HG02973 (cell line): ENCODE data around the gene MUC6.

Experiments
- ATAC-seq: cut with Tn5 transposase; IDR thresholded peaks from one replicate; pipeline ENCODE4 v1.9.1; 2021; ENCODE audit warnings: moderate library complexity; ENCODE audit not compliant: unreplicated experiment

Gene MUC6, protein sequence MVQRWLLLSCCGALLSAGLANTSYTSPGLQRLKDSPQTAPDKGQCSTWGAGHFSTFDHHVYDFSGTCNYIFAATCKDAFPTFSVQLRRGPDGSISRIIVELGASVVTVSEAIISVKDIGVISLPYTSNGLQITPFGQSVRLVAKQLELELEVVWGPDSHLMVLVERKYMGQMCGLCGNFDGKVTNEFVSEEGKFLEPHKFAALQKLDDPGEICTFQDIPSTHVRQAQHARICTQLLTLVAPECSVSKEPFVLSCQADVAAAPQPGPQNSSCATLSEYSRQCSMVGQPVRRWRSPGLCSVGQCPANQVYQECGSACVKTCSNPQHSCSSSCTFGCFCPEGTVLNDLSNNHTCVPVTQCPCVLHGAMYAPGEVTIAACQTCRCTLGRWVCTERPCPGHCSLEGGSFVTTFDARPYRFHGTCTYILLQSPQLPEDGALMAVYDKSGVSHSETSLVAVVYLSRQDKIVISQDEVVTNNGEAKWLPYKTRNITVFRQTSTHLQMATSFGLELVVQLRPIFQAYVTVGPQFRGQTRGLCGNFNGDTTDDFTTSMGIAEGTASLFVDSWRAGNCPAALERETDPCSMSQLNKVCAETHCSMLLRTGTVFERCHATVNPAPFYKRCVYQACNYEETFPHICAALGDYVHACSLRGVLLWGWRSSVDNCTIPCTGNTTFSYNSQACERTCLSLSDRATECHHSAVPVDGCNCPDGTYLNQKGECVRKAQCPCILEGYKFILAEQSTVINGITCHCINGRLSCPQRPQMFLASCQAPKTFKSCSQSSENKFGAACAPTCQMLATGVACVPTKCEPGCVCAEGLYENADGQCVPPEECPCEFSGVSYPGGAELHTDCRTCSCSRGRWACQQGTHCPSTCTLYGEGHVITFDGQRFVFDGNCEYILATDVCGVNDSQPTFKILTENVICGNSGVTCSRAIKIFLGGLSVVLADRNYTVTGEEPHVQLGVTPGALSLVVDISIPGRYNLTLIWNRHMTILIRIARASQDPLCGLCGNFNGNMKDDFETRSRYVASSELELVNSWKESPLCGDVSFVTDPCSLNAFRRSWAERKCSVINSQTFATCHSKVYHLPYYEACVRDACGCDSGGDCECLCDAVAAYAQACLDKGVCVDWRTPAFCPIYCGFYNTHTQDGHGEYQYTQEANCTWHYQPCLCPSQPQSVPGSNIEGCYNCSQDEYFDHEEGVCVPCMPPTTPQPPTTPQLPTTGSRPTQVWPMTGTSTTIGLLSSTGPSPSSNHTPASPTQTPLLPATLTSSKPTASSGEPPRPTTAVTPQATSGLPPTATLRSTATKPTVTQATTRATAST (N-terminal part only)

DNA sequence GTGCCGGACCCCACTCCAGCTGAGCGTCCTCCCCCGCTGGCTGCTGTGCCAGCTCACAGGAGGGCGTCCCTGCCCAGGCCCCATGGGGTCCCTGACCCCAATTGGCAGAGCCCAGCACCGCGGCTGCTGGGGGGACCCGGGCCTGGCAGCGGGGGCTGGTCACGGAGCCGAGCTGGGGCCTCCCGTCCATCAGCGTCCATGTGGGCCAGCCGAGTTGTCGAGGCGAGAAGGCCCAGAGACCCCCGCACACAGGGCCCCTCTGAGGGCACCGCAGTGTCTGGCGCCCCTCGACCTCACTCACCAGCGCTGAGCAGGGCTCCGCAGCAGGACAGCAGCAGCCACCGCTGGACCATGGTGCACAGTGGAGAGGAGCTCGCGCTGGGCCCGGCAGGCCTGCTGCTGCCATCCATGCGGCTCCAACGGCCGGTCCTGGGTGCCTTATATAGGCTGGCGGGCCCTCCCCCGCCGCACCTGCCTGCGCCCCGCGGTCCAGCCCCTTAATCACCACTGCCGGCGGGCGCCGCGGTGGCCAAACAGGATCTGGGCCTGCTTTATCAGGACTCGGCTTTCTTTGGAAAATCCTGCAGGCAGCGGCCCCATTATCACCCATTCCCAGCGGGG is at the start of gene MUC6:
Gene MUC6, minus strand, starts transcription at position 416 of the 621 bp plus-strand sequence. Its CDS starts 63 bp downstream, at position 353.
- no peak for ATAC-seq

DNA sequence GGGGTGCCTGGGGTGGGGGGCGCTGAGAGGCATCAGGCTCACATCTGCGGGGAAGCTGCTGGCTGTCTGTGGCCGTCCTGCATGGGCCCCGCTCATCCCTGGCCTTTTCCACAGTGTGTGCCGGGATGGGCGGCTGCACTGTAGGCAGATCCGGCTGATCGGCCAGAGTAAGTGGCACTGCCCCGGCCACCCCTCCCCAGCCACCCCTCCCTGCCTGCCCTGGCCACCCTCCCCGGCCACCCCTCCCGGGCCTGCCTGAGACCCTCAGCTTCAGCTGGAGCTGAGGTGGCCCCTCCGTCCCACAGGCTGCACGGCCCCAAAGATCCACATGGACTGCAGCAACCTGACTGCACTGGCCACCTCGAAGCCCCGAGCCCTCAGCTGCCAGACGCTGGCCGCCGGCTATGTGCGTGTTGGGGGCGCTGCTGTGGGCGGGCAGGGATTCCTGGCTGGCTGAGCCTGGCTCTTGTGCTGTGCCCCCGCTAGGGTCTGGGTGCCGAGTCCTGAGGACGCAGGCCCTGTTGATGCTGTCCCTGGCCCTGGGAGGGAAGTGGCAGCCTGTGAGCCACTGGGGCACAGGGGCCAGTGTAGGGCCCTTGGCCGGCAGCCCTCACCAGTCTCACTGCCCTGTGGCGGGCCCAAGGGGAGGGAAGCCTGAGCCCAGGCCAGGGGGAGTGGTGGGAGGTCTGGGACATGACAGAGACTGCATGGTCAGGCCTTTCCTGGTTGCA is 49.1 kb upstream of the MUC6 start:
- ATAC-seq: no peak

DNA sequence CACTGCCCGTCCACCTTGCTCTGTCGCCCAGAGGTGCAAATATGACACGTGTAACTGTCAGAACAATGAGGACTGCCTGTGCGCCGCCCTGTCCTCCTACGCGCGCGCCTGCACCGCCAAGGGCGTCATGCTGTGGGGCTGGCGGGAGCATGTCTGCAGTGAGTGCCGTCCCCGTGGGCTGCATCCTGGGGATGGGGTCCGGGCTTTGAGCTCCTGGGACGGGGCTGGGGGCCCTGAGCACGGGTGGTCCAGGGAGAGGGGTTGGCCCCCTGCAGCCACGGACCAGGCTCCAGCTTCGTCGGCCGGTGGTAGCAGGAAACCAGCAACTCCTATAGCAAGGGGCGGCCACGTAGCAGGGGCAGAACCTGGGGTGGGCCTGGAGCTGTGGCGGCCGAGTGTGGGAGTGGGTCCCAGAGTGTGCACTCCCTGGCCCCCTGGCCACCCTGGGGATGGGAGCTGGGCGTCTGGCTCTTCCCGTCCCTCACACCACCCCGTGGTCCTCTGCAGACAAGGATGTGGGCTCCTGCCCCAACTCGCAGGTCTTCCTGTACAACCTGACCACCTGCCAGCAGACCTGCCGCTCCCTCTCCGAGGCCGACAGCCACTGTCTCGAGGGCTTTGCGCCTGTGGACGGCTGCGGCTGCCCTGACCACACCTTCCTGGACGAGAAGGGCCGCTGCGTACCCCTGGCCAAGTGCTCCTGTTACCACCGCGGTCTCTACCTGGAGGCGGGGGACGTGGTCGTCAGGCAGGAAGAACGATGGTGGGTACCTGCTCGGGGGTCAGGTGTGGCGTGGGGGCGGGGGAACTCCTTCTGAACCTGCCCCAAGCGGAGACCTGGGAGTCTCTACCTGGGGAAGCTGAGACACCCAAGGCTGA is 48.3 kb upstream of the MUC6 start:
- no peak for ATAC-seq

DNA sequence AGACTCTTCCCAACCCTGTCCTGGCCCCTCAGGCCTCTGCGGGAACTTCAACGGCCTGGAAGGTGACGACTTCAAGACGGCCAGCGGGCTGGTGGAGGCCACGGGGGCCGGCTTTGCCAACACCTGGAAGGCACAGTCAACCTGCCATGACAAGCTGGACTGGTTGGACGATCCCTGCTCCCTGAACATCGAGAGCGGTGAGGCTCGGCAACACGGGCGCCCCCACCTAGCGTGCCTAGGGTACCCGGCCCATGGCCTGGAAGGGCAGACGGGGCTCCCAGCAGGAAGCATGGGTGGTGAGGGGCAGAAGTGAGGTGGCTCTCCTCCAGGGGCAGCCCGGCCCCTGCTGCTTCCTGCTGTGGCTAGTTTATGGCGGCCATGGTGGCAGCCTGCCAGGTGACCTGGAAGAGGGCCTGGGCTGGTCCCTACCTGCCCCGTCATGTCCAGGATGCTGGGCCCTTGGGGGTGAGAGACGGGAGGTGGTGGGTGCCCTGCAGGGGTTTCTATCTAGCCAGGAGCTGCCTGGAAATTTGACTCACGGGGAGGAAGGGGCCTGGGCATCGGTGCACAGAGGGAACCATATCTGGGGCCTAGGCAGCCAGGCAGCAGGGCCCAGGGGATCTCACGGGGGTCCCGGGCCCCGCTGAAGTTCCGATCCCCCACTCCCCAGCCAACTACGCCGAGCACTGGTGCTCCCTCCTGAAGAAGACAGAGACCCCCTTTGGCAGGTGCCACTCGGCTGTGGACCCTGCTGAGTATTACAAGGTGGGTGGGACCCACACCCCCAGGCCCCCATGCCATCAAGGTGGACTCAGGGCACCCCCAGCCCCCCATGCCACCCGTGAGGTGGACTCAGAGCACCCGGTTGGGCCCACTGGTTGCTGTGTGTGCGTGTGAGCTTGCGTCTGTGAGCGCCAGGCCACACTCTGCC is 47.4 kb upstream of the MUC6 start:
- ATAC-seq: no peak

DNA sequence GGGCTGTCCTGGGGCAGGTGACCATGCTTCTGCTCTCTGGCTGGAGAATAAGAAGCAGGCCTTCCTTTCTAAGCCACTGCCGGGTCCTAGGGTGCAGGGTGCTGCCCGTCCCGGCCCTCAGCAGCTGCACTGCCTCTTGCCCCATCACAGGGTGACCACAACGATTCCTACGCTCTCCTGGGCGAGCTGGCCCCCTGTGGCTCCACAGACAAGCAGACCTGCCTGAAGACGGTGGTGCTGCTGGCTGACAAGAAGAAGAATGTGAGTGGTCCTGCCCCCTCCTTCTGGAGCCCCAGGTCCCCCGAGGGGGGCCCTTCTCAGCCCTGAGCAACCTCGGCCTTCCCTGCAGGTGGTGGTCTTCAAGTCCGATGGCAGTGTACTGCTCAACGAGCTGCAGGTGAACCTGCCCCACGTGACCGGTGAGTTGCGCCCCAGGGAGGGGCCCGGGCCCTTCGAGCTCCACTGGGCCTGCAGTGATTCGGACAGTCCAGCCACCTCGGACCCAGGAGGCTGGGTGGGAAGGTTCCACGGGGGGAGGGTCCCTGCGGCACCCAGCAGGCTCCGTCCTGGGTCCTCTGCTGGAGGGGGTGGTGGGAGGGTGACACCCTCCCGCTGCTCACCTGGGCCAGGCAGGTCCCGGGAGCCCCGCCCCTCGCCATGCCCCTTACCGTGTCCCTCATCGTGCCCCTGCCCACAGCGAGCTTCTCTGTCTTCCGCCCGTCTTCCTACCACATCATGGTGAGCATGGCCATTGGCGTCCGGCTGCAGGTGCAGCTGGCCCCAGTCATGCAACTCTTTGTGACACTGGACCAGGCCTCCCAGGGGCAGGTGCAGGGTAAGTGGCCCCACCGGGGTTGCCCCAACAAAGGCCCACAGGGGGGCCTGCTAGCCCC is 46.5 kb upstream of the MUC6 start:
- ATAC-seq: no peak

DNA sequence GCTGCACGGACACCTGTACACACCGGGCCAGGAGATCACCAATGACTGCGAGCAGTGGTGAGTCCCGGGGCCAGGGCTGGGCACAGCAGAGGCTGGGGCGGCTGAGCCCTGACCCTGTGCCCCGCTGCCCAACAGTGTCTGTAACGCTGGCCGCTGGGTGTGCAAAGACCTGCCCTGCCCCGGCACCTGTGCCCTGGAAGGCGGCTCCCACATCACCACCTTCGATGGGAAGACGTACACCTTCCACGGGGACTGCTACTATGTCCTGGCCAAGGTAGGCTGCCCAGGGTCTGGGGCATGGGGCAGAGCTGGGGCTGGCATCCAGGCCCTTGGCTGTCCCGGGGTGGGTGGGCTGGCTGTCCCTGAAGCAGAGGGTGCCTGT is 45.8 kb upstream of the MUC6 start:
- ATAC-seq: no peak

DNA sequence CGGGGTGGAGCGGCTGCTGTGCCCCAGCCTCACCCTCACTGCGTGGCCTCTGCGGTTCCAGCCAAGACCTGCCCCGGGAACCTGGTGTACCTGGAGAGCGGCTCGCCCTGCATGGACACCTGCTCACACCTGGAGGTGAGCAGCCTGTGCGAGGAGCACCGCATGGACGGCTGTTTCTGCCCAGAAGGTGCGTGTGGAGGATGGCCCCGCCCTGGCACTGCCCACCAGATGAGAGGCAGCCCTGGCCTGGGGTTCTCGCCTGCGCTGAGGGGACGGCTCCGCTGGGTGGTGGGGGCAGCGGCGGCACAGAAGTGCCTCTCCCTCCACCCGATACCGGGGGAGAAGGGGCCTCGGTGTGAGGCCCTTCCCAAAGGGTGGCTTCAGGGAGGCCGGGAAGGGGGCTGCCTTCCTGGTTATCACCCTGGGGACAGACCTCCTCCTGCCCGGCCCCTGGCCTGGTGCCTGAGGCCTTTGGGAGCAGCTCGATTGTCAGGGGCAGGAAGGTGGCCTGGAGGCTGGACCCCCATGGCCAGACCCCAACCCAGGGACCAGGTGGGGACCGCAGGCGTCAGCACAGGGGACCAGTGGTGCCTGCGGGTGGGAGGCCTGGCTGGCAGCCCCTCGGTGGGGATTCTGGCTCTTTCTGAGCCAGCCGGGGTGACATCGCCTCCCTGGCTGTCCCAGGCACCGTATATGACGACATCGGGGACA is 45.2 kb upstream of the MUC6 start:
- ATAC-seq: no peak

DNA sequence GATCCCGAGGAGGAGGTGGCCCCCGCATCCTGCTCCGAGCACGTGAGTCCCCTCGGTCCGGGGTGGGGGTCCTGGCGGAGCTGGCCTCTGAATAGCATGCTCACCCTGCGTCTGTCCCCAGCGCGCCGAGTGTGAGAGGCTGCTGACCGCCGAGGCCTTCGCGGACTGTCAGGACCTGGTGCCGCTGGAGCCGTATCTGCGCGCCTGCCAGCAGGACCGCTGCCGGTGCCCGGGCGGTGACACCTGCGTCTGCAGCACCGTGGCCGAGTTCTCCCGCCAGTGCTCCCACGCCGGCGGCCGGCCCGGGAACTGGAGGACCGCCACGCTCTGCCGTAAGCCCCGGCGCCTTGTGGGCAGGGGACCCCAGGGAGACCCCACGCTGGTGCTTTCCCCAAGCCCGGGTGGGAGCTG is 41.7 kb upstream of the MUC6 start:
- ATAC-seq: no peak

DNA sequence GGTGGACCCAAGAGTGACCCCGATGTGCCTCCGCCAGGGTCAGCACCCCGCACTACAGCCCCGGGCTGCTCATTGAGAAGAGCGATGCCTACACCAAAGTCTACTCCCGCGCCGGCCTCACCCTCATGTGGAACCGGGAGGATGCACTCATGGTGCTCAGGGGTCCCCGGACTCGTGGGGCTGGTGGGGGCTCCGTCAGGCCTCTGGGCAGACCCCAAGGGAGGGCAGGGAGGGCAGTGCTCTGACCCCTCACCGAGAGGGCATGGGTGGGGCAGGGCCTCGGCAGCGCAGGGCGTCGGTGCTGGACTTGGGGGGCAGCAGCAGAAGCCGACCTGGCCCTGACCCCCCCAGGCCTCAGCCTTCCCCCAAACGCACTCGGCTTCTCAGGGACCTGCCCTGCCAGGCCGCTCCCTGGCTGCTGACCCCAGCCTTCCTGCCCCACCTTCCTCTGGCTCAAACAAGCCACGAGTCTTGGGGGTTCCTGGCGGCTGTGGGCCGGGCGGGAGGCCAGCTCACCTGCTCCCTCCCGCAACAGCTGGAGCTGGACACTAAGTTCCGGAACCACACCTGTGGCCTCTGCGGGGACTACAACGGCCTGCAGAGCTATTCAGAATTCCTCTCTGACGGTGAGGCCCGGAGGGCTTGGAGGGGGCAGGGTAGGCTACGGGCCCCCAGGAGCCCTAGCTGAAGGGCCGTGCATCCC is 41.0 kb upstream of the MUC6 start:
- ATAC-seq: no peak

DNA sequence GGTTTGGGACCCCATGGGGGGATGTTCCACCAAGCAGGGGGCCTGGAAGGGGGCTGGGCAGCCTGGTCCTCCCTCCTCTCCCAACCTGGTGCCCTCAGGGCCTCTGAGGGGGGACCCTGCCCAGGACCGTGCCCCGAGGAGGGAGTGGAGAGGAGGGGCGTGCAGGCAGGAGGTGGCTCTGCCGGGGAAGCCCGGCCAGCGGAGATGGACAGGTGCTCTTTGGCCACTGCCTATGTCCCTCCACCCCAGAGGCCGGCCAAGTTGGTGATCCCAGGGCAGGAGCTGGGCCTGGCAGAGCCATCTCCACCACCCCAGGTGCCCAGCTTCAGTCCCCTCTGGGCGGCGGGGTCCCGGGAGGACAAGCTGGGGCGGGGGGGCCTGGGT is 40.5 kb upstream of the MUC6 start:
- no peak for ATAC-seq

DNA sequence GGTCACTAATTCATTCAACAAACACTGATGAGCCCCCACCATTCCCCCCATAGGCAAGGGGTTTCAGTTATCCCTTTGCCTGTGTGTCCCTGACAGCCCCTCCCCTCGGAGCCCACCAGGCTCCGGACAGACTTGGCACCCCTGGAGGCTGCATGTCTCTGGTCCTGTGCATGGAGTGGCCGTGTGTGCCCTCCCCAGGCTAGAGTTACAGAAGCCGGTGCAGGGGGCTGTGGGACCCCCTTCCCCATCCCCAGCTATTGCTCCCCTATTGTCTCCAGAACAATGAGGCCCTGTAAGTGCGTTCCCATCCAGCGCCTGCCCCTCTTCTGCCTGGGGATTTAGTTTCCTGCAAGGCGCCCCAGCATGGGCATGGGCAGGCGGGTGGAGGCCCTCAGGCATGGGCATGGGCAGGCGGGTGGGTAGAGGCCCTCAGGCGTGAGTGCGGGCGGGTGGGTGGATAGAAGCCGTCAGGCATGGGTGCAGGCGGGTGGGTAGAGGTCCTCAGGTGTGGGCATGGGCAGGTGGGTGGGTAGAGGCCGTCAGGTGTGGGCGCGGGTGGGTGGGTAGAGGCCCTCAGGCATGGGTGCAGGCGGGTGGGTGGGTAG is 39.6 kb upstream of the MUC6 start:
- ATAC-seq: no peak

DNA sequence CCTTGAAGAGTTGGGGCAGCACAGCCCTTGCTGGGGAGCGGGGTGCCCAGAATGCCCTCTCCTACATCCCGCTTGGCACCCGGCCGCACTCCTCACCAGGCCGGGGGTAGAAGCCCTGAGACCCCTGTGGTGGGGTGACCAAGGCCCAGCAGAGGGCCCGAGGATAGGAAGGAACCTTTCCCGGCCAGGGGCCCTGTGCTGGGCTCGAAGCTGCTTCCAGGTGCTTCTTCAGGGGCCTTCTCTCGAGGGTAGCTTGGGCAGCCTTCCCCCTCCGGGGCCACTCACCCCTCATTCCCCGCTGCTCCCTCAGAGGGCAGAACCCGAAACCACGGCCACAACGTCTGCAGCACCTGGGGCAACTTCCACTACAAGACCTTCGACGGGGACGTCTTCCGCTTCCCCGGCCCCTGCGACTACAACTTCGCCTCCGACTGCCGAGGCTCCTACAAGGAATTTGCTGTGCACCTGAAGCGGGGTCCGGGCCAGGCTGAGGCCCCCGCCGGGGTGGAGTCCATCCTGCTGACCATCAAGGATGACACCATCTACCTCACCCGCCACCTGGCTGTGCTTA is 38.9 kb upstream of the MUC6 start:
- ATAC-seq: no peak

DNA sequence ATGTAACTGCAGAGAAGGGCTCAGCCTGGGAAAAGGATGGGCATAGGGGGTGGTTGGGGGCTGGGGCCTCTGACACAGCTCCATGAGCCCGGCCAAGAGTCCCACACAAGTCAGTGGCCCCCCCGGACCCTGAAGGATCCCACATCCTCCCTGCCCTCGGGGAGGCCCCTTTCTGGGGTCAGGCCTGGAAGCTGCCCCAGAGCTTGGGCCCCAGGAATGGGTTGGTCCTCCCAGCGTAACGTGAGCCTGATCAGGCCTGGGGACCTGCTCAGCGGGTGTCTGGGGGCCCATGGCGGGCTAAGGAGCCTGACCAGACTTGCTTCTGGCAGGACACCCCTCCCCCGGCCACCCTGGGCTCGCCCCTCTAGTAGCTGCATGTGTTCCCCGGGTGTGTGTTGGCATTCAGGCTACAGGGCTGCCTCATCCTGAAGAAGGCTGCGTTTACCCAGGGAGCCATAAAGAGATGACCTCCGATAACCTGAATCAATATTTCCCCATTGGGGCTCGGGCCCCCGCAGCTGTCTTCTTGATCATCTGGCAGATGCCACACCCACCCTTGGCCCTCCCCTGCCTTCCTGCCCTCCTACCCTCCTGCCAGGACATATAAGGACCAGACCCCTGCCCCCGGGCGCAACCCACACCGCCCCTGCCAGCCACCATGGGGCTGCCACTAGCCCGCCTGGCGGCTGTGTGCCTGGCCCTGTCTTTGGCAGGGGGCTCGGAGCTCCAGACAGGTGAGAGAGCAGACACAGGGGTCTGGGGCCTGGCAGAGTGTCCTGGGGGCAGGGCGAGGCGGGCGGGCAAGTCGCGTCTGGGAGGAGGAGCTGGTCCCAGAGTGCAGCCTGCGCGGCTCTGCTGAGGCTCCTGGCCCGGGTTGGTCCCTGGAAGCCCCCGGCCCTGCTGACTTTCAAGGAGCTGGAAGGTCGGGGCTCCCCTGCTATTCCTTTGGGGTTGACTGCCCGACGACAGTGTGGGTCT is 38.0 kb upstream of the MUC6 start, which contains the start of gene MUC2:
Gene MUC2, plus strand, starts transcription at position 631 of the 978 bp plus-strand sequence.
- ATAC-seq: no peak

DNA sequence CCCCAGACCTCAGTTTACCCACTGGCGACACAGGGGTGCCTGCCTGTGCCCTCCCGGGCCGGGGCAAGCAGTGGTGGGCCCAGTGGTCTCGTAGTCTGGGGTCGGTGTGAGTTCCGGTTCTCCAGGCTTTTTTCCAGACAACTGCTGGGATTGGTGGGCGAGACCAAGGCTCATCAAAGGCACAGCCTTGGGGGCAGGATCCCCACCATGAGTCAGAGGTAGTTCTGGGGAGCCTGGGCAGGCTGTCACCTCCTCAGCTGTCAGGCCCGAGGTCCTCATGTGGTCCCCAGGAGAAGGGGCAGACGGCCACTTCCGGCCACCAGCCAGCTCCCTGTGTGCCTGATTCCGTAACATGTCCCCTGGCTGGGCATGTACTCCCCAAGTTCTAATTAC is 37.3 kb upstream of the MUC6 start:
- ATAC-seq: no peak
